GM18867 (cell line): Measurements from ENCODE around the gene SLC35E1.
"Not testable (repeated sequence)": the region's sequence is repeated elsewhere in the genome, so short reads cannot be mapped to it uniquely, and the experiment has no call there.

ENCODE experiments used
- ATAC-seq: cut with Tn5 transposase; IDR thresholded peaks from one replicate; pipeline ENCODE4 v1.9.1; 2021; ENCODE audit warnings: mild to moderate bottlenecking, moderate library complexity; ENCODE audit not compliant: unreplicated experiment

Gene SLC35E1

GRCh38 chr19:16524991-16525734 lies 47.1 kb downstream of the SLC35E1 start:
- ATAC-seq: no peak

- ATAC-seq: no peak
Measured at GRCh38 chr19:16522559-16523377, 49.4 kb downstream of the SLC35E1 start.

GRCh38 chr19:16521715-16522289 lies 50.4 kb downstream of the SLC35E1 start:
- no peak for ATAC-seq

DNA sequence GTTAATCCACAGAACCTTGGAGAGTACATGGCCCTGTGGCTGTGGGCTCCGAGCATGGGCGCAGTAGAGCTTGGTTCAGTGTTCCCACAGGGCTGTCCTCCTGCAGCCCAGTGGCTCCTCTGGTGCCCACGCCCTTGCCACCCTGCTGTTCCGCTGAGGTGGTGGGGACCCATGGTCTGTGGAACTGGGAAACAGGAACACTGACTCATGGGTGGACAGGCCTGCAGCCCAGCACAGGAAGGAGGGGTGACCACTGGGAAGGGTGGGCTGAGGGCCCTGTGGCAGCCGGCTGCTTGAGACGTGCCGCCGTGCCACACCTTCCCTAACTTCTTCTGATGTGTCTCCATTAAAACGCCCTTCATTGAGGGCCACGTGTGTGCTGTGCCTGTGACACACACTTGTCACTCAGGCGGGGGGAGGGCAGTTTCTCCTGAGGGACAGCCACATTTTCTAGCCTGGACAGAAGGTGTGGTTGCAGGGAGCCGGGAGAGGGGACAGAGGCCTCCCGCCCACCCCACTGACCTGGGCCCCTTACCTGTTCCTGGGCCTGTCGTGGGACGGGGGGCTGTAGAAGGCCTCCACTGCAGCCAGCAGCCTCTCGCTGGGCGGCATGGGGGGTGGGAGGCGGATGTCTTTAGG lies 51.1 kb downstream of the SLC35E1 start:
- no peak for ATAC-seq

GRCh38 chr19:16520074-16520973 lies 51.9 kb downstream of the SLC35E1 start:
- no peak for ATAC-seq

DNA sequence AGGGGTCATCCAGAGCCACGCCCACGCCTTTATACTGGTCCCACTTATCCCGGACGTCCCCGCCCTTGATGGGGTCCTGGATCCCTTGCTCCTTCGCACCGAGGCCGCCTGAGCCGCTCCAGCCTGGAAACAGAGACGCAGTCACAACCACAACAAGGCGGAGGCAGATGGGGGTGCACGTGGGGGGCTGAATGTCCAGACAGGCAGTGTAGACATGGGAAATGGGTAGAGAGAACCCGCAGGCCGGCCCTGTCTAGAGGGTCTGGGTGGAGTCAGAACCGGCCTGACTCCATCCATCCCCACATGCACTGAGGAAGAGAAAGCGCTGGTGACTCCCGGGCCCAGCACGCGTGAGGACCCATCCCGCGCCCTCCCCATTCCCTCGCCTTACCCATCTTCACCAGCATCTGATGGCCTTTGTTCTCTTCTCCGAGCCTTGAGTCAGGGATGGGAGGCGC lies 53.0 kb downstream of the SLC35E1 start:
- no peak for ATAC-seq

- ATAC-seq: no peak
Measured at GRCh38 chr19:16518483-16519229, 53.6 kb downstream of the SLC35E1 start.

DNA sequence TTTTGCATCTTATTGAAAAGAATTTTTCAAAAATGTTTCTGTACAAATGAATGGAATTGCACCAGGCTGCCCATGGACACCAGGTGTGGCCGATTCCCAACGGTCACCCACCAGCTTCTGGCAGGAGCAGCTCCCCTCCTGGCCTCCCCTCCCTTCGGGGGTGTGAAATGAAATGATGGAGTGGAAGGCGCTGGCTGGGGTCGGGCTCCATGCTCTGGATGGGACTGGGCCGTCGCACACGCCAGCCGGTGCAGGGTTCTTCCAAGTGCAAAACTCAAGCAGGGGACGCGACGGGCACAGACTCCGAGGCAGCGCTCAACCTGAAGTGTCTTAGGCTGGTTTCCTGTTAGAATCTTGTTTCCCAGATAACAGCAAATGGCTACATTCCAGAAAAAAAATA lies 54.2 kb downstream of the SLC35E1 start:
- no peak for ATAC-seq

- no peak for ATAC-seq
Measured at GRCh38 chr19:16516923-16517610, 55.1 kb downstream of the SLC35E1 start.

- ATAC-seq: no peak
Measured at GRCh38 chr19:16516381-16516780, 55.8 kb downstream of the SLC35E1 start.

GRCh38 chr19:16514383-16515019 lies 57.7 kb downstream of the SLC35E1 start:
- no peak for ATAC-seq

DNA sequence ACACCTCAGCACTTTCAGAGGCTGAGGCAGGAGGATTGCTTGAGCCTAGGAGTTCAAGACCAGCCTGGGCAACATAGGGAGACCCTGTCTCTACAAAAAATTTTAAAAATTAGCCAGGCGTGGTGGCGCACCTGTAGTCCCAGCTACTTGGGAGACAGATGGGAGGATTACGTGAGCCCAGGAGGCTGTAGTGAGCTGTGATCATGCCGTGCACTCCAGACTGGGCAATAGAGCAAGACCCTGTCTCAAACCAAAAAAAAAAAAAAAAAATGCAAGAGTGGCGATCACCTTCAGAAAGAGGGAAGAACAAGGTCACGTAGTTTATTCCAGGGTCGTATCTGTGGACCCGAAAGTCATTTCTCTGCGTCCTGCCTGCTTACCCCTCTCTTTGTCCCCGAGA lies 59.6 kb downstream of the SLC35E1 start:
- not testable (repeated sequence) for ATAC-seq

- no peak for ATAC-seq
Measured at GRCh38 chr19:16509141-16510061, 62.8 kb downstream of the SLC35E1 start.

GRCh38 chr19:16508546-16508945 lies 63.7 kb downstream of the SLC35E1 start:
- no peak for ATAC-seq

- ATAC-seq: no peak
Measured at GRCh38 chr19:16506961-16507360, 65.3 kb downstream of the SLC35E1 start.

DNA sequence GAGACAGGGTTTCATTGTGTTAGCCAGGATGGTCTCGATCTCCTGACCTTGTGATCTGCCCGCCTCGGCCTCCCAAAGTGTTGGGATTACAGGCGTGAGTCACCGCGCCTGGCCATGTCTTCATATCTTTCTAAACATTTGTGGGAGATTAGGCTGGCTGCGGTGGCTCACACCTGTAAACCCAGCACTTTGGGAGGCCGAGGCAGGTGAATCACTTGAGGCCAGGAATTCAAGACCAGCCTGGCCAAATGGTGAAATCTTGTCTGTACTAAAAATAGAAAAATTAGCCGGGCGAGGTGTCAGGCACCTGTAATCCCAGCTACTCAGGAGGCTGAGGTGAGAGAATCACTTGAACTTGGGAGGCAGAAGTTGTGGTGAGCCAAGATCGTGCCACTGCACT lies 66.1 kb downstream of the SLC35E1 start:
- not testable (repeated sequence) for ATAC-seq

GRCh38 chr19:16504271-16504670 lies 67.9 kb downstream of the SLC35E1 start:
- no peak for ATAC-seq
